Uterus (tissue), 2 donors: ENCODE results near the gene SRBD1.

Experiments used
- CTCF ChIP-seq, 4 experiments: fragments of 200-600 bp in 2 of 4; fragments of 450-650 bp in 2 of 4; sonication (generic) in 2 of 4; IDR thresholded peaks; one replicate each; pipeline ENCODE4 v1.5.1; 2016 to 2019; ENCODE audit warnings: antibody characterized with exemption in 4 of 4, mild to moderate bottlenecking in 2 of 4, moderate library complexity in 1 of 4
- POLR2A ChIP-seq, 2 donors: fragments of 450-650 bp; IDR thresholded peaks; one replicate each; pipeline ENCODE4 v1.6.1; 2016; ENCODE audit warnings: antibody characterized with exemption in 2 of 2, mild to moderate bottlenecking in 1 of 2, moderate library complexity in 1 of 2

GRCh38 chr2:45585267-45585861 is 25.7 kb downstream of the SRBD1 start:
- TF ChIP-seq CTCF (IDR thresholded peaks at IDR 0.05) (peak; percentile 46 to 64 (median 56)), POLR2A (IDR thresholded peaks at IDR 0.05) (no peak)
